Neural cell (in vitro differentiated cells): ENCODE measurements around the gene LIX1L. TPM values are rescaled to one million over a fixed set of nuclear protein-coding genes. Genes with fewer than 3 reads are reported as not detected.
"Not testable (repeated sequence)": the region's sequence is repeated elsewhere in the genome, so short reads cannot be mapped to it uniquely, and the experiment has no call there.

Experiments used
- H2AFZ ChIP-seq: fragments of 200-600, 300-800 bp; sonication (generic), shearing (Covaris generic); 2 replicates; pipeline ENCODE4 v1.6.0; 2014; ENCODE audit warnings: low read depth, mild to moderate bottlenecking, antibody characterized with exemption, low read length, moderate library complexity
- H3F3A ChIP-seq: fragments of 200-600 bp; shearing (Covaris generic); 2 replicates; pipeline ENCODE4 v1.6.1; 2016; ENCODE audit warnings: mild to moderate bottlenecking, moderate library complexity, mixed read lengths, antibody characterized with exemption, low read length; ENCODE audit not compliant: insufficient read depth, poor library complexity, severe bottlenecking
- H3K27ac ChIP-seq: fragments of 200-600, 300-800 bp; sonication (generic), shearing (Covaris generic); 2 replicates; pipeline ENCODE4 v1.5.1; 2014; ENCODE audit warnings: mild to moderate bottlenecking, low read length, moderate library complexity
- H3K27me3 ChIP-seq: fragments of 300-800, 200-600 bp; sonication (generic), shearing (Covaris generic); 2 replicates; pipeline ENCODE4 v1.6.0; 2014; ENCODE audit warnings: mild to moderate bottlenecking, low read depth, low read length, moderate library complexity; ENCODE audit not compliant: insufficient read depth
- H3K36me3 ChIP-seq: fragments of 300-800, 200-600 bp; sonication (generic), shearing (Covaris generic); 2 replicates; pipeline ENCODE4 v1.5.1; 2014; ENCODE audit warnings: mild to moderate bottlenecking, antibody characterized with exemption, low read length, moderate library complexity; ENCODE audit not compliant: insufficient read depth
- H3K4me2 ChIP-seq: fragments of 300-800, 200-600 bp; sonication (generic), shearing (Covaris generic); 2 replicates; pipeline ENCODE4 v1.6.0; 2014; ENCODE audit warnings: mild to moderate bottlenecking, low read length
- H3K4me3 ChIP-seq: fragments of 300-800, 200-600 bp; sonication (generic), shearing (Covaris generic); 2 replicates; pipeline ENCODE4 v1.5.1; 2014; ENCODE audit warnings: mild to moderate bottlenecking, low read length, moderate library complexity
- H3K79me2 ChIP-seq: fragments of 200-600 bp; shearing (Covaris generic); replicated peaks from 2 replicates; pipeline ENCODE4 v1.6.0; 2014; ENCODE audit warnings: mild to moderate bottlenecking, low read length, moderate library complexity; ENCODE audit not compliant: insufficient read depth
- H3K9ac ChIP-seq: fragments of 300-800, 200-600 bp; sonication (generic), shearing (Covaris generic); 2 replicates; pipeline ENCODE4 v1.6.1; 2016; ENCODE audit warnings: mild to moderate bottlenecking, low read length, mixed read lengths
- H3K9me2 ChIP-seq: fragments of 200-600 bp; shearing (Covaris generic); 2 replicates; pipeline ENCODE4 v1.6.1; 2016; ENCODE audit warnings: mild to moderate bottlenecking, low read length, mixed read lengths; ENCODE audit not compliant: insufficient read depth
- H3K9me3 ChIP-seq: fragments of 200-600, 300-800 bp; sonication (generic), shearing (Covaris generic); 2 replicates; pipeline ENCODE4 v1.6.1; 2016; ENCODE audit warnings: mild to moderate bottlenecking, mixed run types, low read length, moderate library complexity, mixed read lengths
- H4K20me1 ChIP-seq: fragments of 200-600 bp; shearing (Covaris generic); 2 replicates; pipeline ENCODE4 v1.6.1; 2016; ENCODE audit warnings: mild to moderate bottlenecking, mixed run types; ENCODE audit not compliant: insufficient read depth
- EP300 ChIP-seq: fragments of 450-650 bp; conservative IDR thresholded peaks from 2 replicates; pipeline ENCODE4 v1.6.1; 2014; ENCODE audit warnings: antibody characterized with exemption, mild to moderate bottlenecking, moderate library complexity; ENCODE audit not compliant: poor library complexity, severe bottlenecking
- EZH2 ChIP-seq: fragments of 200-600, 300-800 bp; shearing (Covaris generic), sonication (generic); IDR thresholded peaks from 2 replicates; pipeline ENCODE4 v1.6.1; 2014; ENCODE audit warnings: antibody characterized with exemption, low read length, borderline replicate concordance, mild to moderate bottlenecking; ENCODE audit not compliant: insufficient read depth, poor library complexity, severe bottlenecking
- MXI1 ChIP-seq: fragments of 450-650 bp; conservative IDR thresholded peaks from 2 replicates; pipeline ENCODE4 v1.6.1; 2014; ENCODE audit warnings: antibody characterized with exemption, mild to moderate bottlenecking; ENCODE audit not compliant: poor library complexity, severe bottlenecking
- POLR2AphosphoS5 ChIP-seq: IDR thresholded peaks from 2 replicates; pipeline ENCODE4 v1.6.1; 2012
- RAD21 ChIP-seq: fragments of 450-650 bp; conservative IDR thresholded peaks from 2 replicates; pipeline ENCODE4 v1.6.1; 2014; ENCODE audit warnings: antibody characterized with exemption, mild to moderate bottlenecking, moderate library complexity
- SMC3 ChIP-seq: fragments of 450-650 bp; conservative IDR thresholded peaks from 2 replicates; pipeline ENCODE4 v1.6.1; 2014; ENCODE audit warnings: antibody characterized with exemption, mild to moderate bottlenecking, moderate library complexity; ENCODE audit not compliant: poor library complexity
- TAF1 ChIP-seq: IDR thresholded peaks from 2 replicates; pipeline ENCODE4 v1.6.1; 2012; ENCODE audit warnings: low read depth
- polyA plus RNA-seq: library from polyadenylated mRNA; depleted of rRNA; stranded (reverse); fragments of >200 nt; gene quantifications from 2 replicates; pipeline ENCODE4 v1.2.3, GENCODE V29; 2014
- TF ChIP-seq, protein P1 (sequence below): IDR thresholded peaks from 2 replicates; pipeline ENCODE4 v1.6.1; 2012; ENCODE audit warnings: borderline replicate concordance
- TF ChIP-seq, protein P2 (sequence below): fragments of 450-650 bp; IDR thresholded peaks from 2 replicates; pipeline ENCODE4 v1.5.1; 2014; ENCODE audit warnings: antibody characterized with exemption, mild to moderate bottlenecking, moderate library complexity; ENCODE audit not compliant: poor library complexity, severe bottlenecking

LIX1L gene
- polyA plus RNA-seq, 1 donor from 2014 or later, result 17.0 TPM

DNA sequence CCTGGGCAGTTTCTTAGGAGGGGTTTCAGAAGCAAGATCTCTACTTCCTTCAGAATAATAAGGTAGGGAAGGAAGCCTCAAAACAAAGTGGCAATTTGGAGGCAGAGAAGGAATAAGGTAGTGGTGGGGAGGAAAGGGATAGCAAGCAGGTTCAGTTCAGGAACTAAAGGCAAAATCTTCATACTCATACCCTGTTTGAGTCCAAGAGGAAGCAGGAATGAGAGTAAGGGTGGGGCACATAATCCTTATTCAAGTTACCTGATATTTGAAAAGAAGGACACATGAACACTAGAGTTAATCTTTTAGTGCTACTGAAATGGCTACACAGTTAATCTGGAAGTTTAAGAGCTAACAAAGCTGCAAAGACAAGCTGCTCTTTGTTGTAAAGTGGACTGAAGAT lies 22.1 kb downstream of the LIX1L start:
- no peaks in the 10 kb centered on the region for H3F3A ChIP-seq
- H3K27me3 ChIP-seq, result no peaks in the 10 kb centered on the region
- no peak overlapping the region for H2AFZ ChIP-seq
- H3K4me2 ChIP-seq, result no peak overlapping the region
- H3K9me3 ChIP-seq, result no peaks in the 10 kb centered on the region
- H3K9me2 ChIP-seq, result no peaks in the 10 kb centered on the region
- H3K27ac ChIP-seq, result no peak overlapping the region
- TF ChIP-seq, protein P1, sequence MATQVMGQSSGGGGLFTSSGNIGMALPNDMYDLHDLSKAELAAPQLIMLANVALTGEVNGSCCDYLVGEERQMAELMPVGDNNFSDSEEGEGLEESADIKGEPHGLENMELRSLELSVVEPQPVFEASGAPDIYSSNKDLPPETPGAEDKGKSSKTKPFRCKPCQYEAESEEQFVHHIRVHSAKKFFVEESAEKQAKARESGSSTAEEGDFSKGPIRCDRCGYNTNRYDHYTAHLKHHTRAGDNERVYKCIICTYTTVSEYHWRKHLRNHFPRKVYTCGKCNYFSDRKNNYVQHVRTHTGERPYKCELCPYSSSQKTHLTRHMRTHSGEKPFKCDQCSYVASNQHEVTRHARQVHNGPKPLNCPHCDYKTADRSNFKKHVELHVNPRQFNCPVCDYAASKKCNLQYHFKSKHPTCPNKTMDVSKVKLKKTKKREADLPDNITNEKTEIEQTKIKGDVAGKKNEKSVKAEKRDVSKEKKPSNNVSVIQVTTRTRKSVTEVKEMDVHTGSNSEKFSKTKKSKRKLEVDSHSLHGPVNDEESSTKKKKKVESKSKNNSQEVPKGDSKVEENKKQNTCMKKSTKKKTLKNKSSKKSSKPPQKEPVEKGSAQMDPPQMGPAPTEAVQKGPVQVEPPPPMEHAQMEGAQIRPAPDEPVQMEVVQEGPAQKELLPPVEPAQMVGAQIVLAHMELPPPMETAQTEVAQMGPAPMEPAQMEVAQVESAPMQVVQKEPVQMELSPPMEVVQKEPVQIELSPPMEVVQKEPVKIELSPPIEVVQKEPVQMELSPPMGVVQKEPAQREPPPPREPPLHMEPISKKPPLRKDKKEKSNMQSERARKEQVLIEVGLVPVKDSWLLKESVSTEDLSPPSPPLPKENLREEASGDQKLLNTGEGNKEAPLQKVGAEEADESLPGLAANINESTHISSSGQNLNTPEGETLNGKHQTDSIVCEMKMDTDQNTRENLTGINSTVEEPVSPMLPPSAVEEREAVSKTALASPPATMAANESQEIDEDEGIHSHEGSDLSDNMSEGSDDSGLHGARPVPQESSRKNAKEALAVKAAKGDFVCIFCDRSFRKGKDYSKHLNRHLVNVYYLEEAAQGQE, result no peak
- TF ChIP-seq EP300 (no peak), EZH2 (no peak), TAF1 (no peak), RAD21 (no peak), SMC3 (no peak), POLR2AphosphoS5 (no peak), MXI1 (no peak)
- TF ChIP-seq, protein P2, sequence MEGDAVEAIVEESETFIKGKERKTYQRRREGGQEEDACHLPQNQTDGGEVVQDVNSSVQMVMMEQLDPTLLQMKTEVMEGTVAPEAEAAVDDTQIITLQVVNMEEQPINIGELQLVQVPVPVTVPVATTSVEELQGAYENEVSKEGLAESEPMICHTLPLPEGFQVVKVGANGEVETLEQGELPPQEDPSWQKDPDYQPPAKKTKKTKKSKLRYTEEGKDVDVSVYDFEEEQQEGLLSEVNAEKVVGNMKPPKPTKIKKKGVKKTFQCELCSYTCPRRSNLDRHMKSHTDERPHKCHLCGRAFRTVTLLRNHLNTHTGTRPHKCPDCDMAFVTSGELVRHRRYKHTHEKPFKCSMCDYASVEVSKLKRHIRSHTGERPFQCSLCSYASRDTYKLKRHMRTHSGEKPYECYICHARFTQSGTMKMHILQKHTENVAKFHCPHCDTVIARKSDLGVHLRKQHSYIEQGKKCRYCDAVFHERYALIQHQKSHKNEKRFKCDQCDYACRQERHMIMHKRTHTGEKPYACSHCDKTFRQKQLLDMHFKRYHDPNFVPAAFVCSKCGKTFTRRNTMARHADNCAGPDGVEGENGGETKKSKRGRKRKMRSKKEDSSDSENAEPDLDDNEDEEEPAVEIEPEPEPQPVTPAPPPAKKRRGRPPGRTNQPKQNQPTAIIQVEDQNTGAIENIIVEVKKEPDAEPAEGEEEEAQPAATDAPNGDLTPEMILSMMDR, result no peak
- H3K9ac ChIP-seq, result no peak overlapping the region
- no peaks in the 10 kb centered on the region for H3K79me2 ChIP-seq
- no peak overlapping the region for H3K4me3 ChIP-seq
- H4K20me1 ChIP-seq, result no peaks in the 10 kb centered on the region
- H3K36me3 ChIP-seq, result peaks cover 5% of the 10 kb centered on the region

DNA sequence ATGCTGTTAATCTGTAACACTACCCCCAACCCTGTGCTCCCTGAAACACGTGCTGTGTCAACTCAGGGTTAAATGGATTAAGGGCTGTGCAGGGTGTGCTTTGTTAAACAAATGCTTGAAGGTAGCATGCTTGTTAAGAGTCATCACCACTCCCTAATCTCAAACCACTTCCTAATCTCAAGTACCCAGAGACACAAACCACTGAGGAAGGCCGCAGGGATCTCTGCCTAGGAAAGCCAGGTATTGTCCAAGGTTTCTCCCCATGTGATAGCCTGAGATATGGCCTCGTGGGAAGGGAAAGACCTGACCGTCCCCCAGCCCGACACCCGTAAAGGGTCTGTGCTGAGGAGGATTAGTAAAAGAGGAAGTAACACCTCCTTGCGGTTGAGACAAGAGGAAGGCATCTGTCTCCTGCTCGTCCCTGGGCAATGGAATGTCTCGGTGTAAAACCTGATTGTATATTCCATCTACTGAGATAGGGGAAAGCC lies 25.3 kb downstream of the LIX1L start:
- not testable (repeated sequence) for H3K4me2 ChIP-seq, H3K9me2 ChIP-seq, H2AFZ ChIP-seq, H4K20me1 ChIP-seq, H3K4me3 ChIP-seq, H3K9me3 ChIP-seq, H3K79me2 ChIP-seq, H3K9ac ChIP-seq, H3K27ac ChIP-seq, H3F3A ChIP-seq, H3K27me3 ChIP-seq, H3K36me3 ChIP-seq
